GM21737 (cell line): ENCODE results near the gene SLC26A3.

Experiments used
- ATAC-seq: cut with Tn5 transposase; IDR thresholded peaks from one replicate; pipeline ENCODE4 v1.9.1; 2021; ENCODE audit warnings: mild to moderate bottlenecking, moderate library complexity; ENCODE audit not compliant: unreplicated experiment

SLC26A3 gene

GRCh38 chr7:107816011-107816566 lies 13.1 kb upstream of the SLC26A3 start:
- ATAC-seq = no peak

GRCh38 chr7:107815254-107815882 lies 12.3 kb upstream of the SLC26A3 start:
- ATAC-seq = no peak

- ATAC-seq = no peak
Measured at GRCh38 chr7:107813524-107813923, 10.5 kb upstream of the SLC26A3 start.

- no peak for ATAC-seq
Measured at GRCh38 chr7:107811934-107812333, 8.9 kb upstream of the SLC26A3 start.

- ATAC-seq = no peak
Measured at GRCh38 chr7:107810626-107811025, 7.6 kb upstream of the SLC26A3 start.

- no peak for ATAC-seq
Measured at GRCh38 chr7:107809179-107809578, 6.2 kb upstream of the SLC26A3 start.

GRCh38 chr7:107799647-107800264 lies 3.3 kb downstream of the SLC26A3 start:
- ATAC-seq = no peak

- ATAC-seq = no peak
Measured at GRCh38 chr7:107792364-107792763, 10.7 kb downstream of the SLC26A3 start.

- ATAC-seq = no peak
Measured at GRCh38 chr7:107789647-107790046, 13.4 kb downstream of the SLC26A3 start.

GRCh38 chr7:107788662-107789061 lies 14.4 kb downstream of the SLC26A3 start:
- no peak for ATAC-seq

- no peak for ATAC-seq
Measured at GRCh38 chr7:107788216-107788615, 14.8 kb downstream of the SLC26A3 start.

GRCh38 chr7:107785926-107786325 lies 17.1 kb downstream of the SLC26A3 start:
- no peak for ATAC-seq

GRCh38 chr7:107785170-107785569 lies 17.9 kb downstream of the SLC26A3 start:
- ATAC-seq = no peak

GRCh38 chr7:107783648-107784047 lies 19.4 kb downstream of the SLC26A3 start:
- no peak for ATAC-seq

GRCh38 chr7:107782374-107782773 lies 20.6 kb downstream of the SLC26A3 start:
- no peak for ATAC-seq

GRCh38 chr7:107779647-107780099 lies 23.4 kb downstream of the SLC26A3 start:
- ATAC-seq = no peak

GRCh38 chr7:107778283-107778682 lies 24.7 kb downstream of the SLC26A3 start:
- no peak for ATAC-seq

GRCh38 chr7:107777702-107778101 lies 25.3 kb downstream of the SLC26A3 start:
- ATAC-seq = no peak

GRCh38 chr7:107773027-107773426 lies 30.0 kb downstream of the SLC26A3 start:
- ATAC-seq = no peak

- no peak for ATAC-seq
Measured at GRCh38 chr7:107768263-107768662, 34.8 kb downstream of the SLC26A3 start.

- no peak for ATAC-seq
Measured at GRCh38 chr7:107767391-107767790, 35.6 kb downstream of the SLC26A3 start.

GRCh38 chr7:107758667-107759066 lies 44.4 kb downstream of the SLC26A3 start:
- ATAC-seq = no peak
